Measurements from ENCODE around the gene KSR1.

DNA sequence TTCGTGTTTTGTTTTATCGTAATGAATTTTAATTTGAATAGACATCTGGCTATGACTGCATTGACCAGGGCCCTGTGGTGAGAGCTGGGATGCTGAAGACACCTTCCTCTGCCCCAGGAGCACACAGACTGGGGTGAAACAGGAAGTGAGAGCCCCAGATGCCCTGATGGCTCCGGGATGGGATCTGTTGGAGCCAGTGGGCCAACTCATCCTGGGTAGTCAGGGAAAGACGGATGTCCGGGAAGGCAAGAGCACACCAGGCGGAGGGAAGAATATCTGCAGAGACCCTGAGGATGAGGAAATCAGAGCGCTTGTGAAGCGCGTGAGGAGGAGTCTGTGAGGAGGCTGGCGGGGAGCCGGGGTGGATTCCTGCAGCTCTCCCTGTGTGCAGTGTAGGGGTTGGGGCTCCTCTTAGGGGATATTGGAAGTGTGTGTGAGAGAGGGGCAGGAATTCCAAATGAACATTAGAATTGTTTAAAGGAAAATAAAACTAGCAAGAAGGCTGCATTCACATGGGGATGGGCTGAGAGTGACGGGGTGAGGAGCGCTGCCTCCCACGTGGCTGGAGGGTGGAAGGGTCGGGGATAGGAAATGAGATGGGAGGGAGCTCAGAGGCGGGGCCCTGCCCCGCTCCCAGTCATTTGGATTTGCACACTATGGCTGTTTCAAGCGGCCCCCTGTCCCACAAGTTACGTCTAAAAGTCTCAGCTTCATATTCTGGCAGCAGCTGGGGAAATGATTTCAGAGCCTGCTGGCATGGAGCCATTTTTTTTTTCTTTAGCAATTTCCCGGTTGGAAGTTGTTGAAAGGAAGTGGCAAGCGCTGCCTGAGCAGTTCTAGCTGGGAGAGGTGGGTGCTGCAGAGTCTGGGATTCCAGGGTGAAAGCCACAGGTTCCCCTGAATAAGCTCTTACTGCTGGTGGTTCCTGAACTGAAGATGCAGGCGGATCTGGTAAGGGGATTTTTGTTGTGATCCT is 103.5 kb downstream of the KSR1 start:
- TF ChIP-seq SP1 (IDR thresholded peaks at IDR 0.05; ENCODE audit: low read depth, low read length) (no peak), EP300 (IDR thresholded peaks at IDR 0.05; ENCODE audit: borderline replicate concordance in 1 of 2, low read depth in 2 of 2, low read length in 2 of 2) (no peak), CHD1 (IDR thresholded peaks at IDR 0.05; ENCODE audit: low read depth, low read length) (no peak), POLR2A (IDR thresholded peaks at IDR 0.05; ENCODE audit: control extremely low read depth in 1 of 2, low read depth in 2 of 2, low read length in 2 of 2) (no peak)
- TF ChIP-seq, protein P1, sequence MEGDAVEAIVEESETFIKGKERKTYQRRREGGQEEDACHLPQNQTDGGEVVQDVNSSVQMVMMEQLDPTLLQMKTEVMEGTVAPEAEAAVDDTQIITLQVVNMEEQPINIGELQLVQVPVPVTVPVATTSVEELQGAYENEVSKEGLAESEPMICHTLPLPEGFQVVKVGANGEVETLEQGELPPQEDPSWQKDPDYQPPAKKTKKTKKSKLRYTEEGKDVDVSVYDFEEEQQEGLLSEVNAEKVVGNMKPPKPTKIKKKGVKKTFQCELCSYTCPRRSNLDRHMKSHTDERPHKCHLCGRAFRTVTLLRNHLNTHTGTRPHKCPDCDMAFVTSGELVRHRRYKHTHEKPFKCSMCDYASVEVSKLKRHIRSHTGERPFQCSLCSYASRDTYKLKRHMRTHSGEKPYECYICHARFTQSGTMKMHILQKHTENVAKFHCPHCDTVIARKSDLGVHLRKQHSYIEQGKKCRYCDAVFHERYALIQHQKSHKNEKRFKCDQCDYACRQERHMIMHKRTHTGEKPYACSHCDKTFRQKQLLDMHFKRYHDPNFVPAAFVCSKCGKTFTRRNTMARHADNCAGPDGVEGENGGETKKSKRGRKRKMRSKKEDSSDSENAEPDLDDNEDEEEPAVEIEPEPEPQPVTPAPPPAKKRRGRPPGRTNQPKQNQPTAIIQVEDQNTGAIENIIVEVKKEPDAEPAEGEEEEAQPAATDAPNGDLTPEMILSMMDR (IDR thresholded peaks at IDR 0.05; ENCODE audit: control extremely low read depth in 1 of 3, insufficient read depth in 1 of 3, low read depth in 1 of 3, low read length in 3 of 3): no peak

Measured in H1 (cell line).